Stomach (tissue), 9 donors: Measurements from ENCODE around the gene ZNF524. TPM values are rescaled to one million over a fixed set of nuclear protein-coding genes. Genes with fewer than 3 reads are reported as not detected.

ENCODE experiments used
- DNase-seq, 2 donors: peaks; one replicate each; pipeline versions ENCODE4 v3.0.0 to v3.0.0-alpha.2; 2013 to 2019
- H3K27ac ChIP-seq, 5 donors: fragments of 200-600 bp in 4 of 5; sonication (generic) in 4 of 5; one replicate each; pipeline ENCODE4 v1.5.1; 2013 to 2019; ENCODE audit warnings: mild to moderate bottlenecking in 1 of 5, moderate library complexity in 1 of 5
- H3K27me3 ChIP-seq, 3 donors: fragments of 200-600 bp; sonication (generic); one replicate each; pipeline ENCODE4 v1.5.1; 2017 to 2019; ENCODE audit warnings: mixed run types in 1 of 3
- H3K36me3 ChIP-seq, 4 donors: fragments of 200-600 bp; sonication (generic); 1 replicate in 3 of 4; 2 replicates in 1 of 4; pipeline ENCODE4 v1.5.1; 2016 to 2019
- H3K4me1 ChIP-seq, 4 donors: fragments of 200-600 bp; sonication (generic); one replicate each; pipeline ENCODE4 v1.5.1; 2016 to 2019
- H3K4me3 ChIP-seq, 4 donors: fragments of 200-600 bp; sonication (generic) in 3 of 4; one replicate each; pipeline ENCODE4 v1.5.1; 2016 to 2019; ENCODE audit warnings: mild to moderate bottlenecking in 1 of 4
- H3K9me3 ChIP-seq, 4 donors: fragments of 200-600 bp; sonication (generic); one replicate each; pipeline ENCODE4 v1.5.1; 2016 to 2019
- EP300 ChIP-seq: sonication (generic); formaldehyde crosslinking; IDR thresholded peaks from one replicate; pipeline ENCODE4 v1.6.1; 2017; ENCODE audit warnings: antibody characterized with exemption
- POLR2A ChIP-seq, 4 donors: fragments of 450-650 bp; IDR thresholded peaks; one replicate each; pipeline ENCODE4 v1.6.1; 2016; ENCODE audit warnings: antibody characterized with exemption in 4 of 4, control low read depth in 2 of 4, mild to moderate bottlenecking in 1 of 4, moderate library complexity in 1 of 4
- POLR2AphosphoS5 ChIP-seq, 3 donors: sonication (generic); formaldehyde crosslinking; IDR thresholded peaks; one replicate each; pipeline ENCODE4 v1.6.1; 2016; ENCODE audit warnings: antibody characterized with exemption in 3 of 3
- WGBS, 5 donors: extraction: QIAGEN DNeasy Blood & Tissue Kit in 3 of 5; methylation state at CpG; one replicate each; pipeline versions ENCODE4 v1.1.5 to v1.1.7; 2013 to 2018; 5-methylcytosine and 5-hydroxymethylcytosine counted together
- intact Hi-C: fragments of 100-400 bp; cut with DNase I; formaldehyde crosslinking; loops from one replicate; pipeline ENCODE4 v1.15.1; 2023; ENCODE audit warnings: low total_unique reads
- polyA plus RNA-seq, 3 donors: library from polyadenylated mRNA; stranded (reverse); fragments of 200-250 nt; gene quantifications; one replicate each; pipeline ENCODE4 v1.2.3, GENCODE V29; 2013
- total RNA-seq, 5 donors: library from RNA; depleted of rRNA; stranded (reverse); fragments of >200 nt; gene quantifications; one replicate each; pipeline versions ENCODE4 v1.1.0 to v1.2.3, GENCODE V29; 2014 to 2016
- TF ChIP-seq, protein P1 (sequence below), 7 experiments: fragments of 450-650 bp in 4 of 7; fragments of 200-600 bp in 3 of 7; sonication (generic) in 3 of 7; IDR thresholded peaks; one replicate each; pipeline ENCODE4 v1.5.1; 2016 to 2019; ENCODE audit warnings: antibody characterized with exemption in 7 of 7, control low read depth in 2 of 7, mild to moderate bottlenecking in 1 of 7
- donor health status: healthy with polysubstance abuse.
- donor health status: Bipolar disorder and iron deficiency.
- donor health status: healthy.

Gene ZNF524
- total and polyA plus RNA-seq, 8 donors, result 2.9 to 70.7 (median 53.6) TPM

DNA sequence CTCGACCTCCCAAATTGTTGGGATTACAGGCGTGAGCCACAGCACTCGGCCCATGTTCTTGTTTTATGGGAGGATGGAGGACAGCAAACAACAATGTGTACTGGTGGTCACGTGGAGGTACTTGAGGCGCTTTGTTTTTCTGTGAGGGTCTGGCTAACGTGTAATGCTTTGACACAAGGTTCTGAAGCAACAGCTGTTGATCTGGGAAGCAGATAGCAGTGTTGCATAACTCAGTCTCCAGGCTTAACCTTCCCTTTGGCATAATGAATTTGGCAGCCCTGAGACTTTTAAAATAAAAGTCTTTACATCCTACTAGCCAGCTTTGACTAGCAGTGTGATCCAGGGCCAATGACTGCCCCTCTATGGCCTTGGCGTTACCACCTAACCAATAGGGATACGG lies 33.8 kb downstream of the ZNF524 start:
- no peaks in the 10 kb centered on the region for H3K9me3 ChIP-seq
- peaks cover 0 to 8% (median 0%) of the 10 kb centered on the region in 4 donors for H3K36me3 ChIP-seq
- intact Hi-C loops, result no loop called here
- peak overlapping the region in 4 of 5 donors; percentile 98 to 99 (median 99) for H3K27ac ChIP-seq
- peaks cover 25 to 62% (median 50%) of the 10 kb centered on the region in 4 donors for H3K4me1 ChIP-seq
- peak overlapping the region in 2 of 4 donors; percentile 87 to 96 for H3K4me3 ChIP-seq
- peak in 1 of 2 donors; percentile 9 for DNase-seq
- TF ChIP-seq, protein P1, sequence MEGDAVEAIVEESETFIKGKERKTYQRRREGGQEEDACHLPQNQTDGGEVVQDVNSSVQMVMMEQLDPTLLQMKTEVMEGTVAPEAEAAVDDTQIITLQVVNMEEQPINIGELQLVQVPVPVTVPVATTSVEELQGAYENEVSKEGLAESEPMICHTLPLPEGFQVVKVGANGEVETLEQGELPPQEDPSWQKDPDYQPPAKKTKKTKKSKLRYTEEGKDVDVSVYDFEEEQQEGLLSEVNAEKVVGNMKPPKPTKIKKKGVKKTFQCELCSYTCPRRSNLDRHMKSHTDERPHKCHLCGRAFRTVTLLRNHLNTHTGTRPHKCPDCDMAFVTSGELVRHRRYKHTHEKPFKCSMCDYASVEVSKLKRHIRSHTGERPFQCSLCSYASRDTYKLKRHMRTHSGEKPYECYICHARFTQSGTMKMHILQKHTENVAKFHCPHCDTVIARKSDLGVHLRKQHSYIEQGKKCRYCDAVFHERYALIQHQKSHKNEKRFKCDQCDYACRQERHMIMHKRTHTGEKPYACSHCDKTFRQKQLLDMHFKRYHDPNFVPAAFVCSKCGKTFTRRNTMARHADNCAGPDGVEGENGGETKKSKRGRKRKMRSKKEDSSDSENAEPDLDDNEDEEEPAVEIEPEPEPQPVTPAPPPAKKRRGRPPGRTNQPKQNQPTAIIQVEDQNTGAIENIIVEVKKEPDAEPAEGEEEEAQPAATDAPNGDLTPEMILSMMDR (IDR thresholded peaks at IDR 0.05), result no peak
- TF ChIP-seq POLR2AphosphoS5 (IDR thresholded peaks at IDR 0.05) (no peak), POLR2A (IDR thresholded peaks at IDR 0.05) (no peak), EP300 (no peak)
- no peaks in the 10 kb centered on the region for H3K27me3 ChIP-seq
- WGBS, 5 donors, result 80 to 88% (median 81%) methylated on average over 8 of the region's 8 CpGs

- peaks cover 30 to 77% (median 64%) of the 10 kb centered on the region in 4 donors for H3K4me1 ChIP-seq
- no peaks in the 10 kb centered on the region for H3K27me3 ChIP-seq
- H3K4me3 ChIP-seq, result peak overlapping the region; percentile 71 to 96 (median 84)
- WGBS, 5 donors, result 3 to 10% (median 4%) methylated on average over 9 of the region's 9 CpGs
- no peak for TF ChIP-seq EP300
- H3K27ac ChIP-seq, result peak overlapping the region; percentile 95 to 99 (median 99)
- no peak for DNase-seq
- no peaks in the 10 kb centered on the region for H3K9me3 ChIP-seq
- H3K36me3 ChIP-seq, result peaks cover 0 to 8% (median 0%) of the 10 kb centered on the region in 4 donors
- intact Hi-C loops, result no loop called here
Measured at GRCh38 chr19:55635334-55635717, 35.2 kb downstream of the ZNF524 start.

GRCh38 chr19:55635856-55636440 lies 35.9 kb downstream of the ZNF524 start:
- no peak for DNase-seq

DNA sequence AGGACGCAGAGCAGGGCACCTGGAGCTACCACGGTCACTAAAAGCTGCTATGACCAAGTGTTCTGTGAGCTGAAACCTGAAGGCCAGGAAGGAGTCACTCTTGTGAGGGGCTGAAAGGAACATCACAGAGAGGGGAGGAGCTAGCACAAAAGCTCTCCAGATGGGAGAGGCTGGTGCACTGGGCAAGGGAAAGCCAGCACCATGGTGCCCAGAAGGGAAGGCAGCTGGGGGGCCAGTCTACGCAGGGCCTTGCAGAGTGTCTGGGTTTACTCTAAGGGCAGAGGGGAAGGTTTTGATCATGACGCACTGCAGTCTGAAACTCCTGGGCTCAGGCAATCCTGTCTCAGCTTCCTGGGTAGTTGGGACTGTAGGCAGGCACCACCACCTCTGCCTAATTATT lies 36.6 kb downstream of the ZNF524 start:
- WGBS, 5 donors, result 76 to 86% (median 82%) methylated on average over 4 of the region's 4 CpGs
- intact Hi-C loops, result no loop called here
- no peak for TF ChIP-seq POLR2A (IDR thresholded peaks at IDR 0.05)
- no peak for TF ChIP-seq POLR2AphosphoS5 (IDR thresholded peaks at IDR 0.05)
- TF ChIP-seq, protein P1 (IDR thresholded peaks at IDR 0.05), result no peak
- no peak for TF ChIP-seq EP300
- peaks cover 0 to 8% (median 0%) of the 10 kb centered on the region in 4 donors for H3K36me3 ChIP-seq
- peaks cover 34 to 81% (median 75%) of the 10 kb centered on the region in 4 donors for H3K4me1 ChIP-seq
- DNase-seq, result no peak
- H3K9me3 ChIP-seq, result no peaks in the 10 kb centered on the region
- peak overlapping the region in 3 of 4 donors; percentile 71 to 96 (median 87) for H3K4me3 ChIP-seq
- H3K27me3 ChIP-seq, result no peaks in the 10 kb centered on the region
- peak overlapping the region in 1 of 5 donors; percentile 99 for H3K27ac ChIP-seq

More at GRCh38 chr19:55635856-55636440, 35.9 kb downstream of the ZNF524 start:
- Histone ChIP-seq H3K4me3 (peak overlapping the region; percentile 71 to 96 (median 84)), H3K27ac (peak overlapping the region; percentile 95 to 99 (median 99)), H3K4me1 (peaks cover 34 to 81% (median 69%) of the 10 kb centered on the region in 4 donors), H3K36me3 (peaks cover 0 to 8% (median 0%) of the 10 kb centered on the region in 4 donors), H3K9me3 (no peaks in the 10 kb centered on the region), H3K27me3 (no peaks in the 10 kb centered on the region)
- TF ChIP-seq, protein P1 (IDR thresholded peaks at IDR 0.05), result no peak
- TF ChIP-seq POLR2AphosphoS5 (IDR thresholded peaks at IDR 0.05) (no peak), POLR2A (IDR thresholded peaks at IDR 0.05) (no peak), EP300 (no peak)
- intact Hi-C loops, result no loop called here
- WGBS, 5 donors, result 49 to 63% (median 53%) methylated on average over 7 of the region's 7 CpGs

GRCh38 chr19:55637534-55637933 lies 37.4 kb downstream of the ZNF524 start:
- Histone ChIP-seq H3K27me3 (peaks cover 0 to 2% (median 0%) of the 10 kb centered on the region in 3 donors), H3K36me3 (peaks cover 0 to 8% (median 0%) of the 10 kb centered on the region in 4 donors), H3K4me1 (peaks cover 42 to 81% (median 76%) of the 10 kb centered on the region in 4 donors), H3K4me3 (no peak overlapping the region), H3K9me3 (no peaks in the 10 kb centered on the region), H3K27ac (no peak overlapping the region)
- no peak for DNase-seq
- TF ChIP-seq, protein P1 (IDR thresholded peaks at IDR 0.05), result no peak
- TF ChIP-seq POLR2AphosphoS5 (IDR thresholded peaks at IDR 0.05), result no peak
- TF ChIP-seq EP300, result no peak
- no peak for TF ChIP-seq POLR2A (IDR thresholded peaks at IDR 0.05)
- intact Hi-C loops, result no loop called here
- 76 to 81% (median 79%) methylated on average over 11 of the region's 11 CpGs for WGBS, 5 donors
